COLO668 (cell line): ENCODE measurements around the gene ITPRIPL1.

Experiments
- DNase-seq: peaks from one replicate; lab custom pipeline; 2025; ENCODE audit not compliant: unreplicated experiment; lab: John Stamatoyannopoulos, UW

Gene ITPRIPL1

DNA sequence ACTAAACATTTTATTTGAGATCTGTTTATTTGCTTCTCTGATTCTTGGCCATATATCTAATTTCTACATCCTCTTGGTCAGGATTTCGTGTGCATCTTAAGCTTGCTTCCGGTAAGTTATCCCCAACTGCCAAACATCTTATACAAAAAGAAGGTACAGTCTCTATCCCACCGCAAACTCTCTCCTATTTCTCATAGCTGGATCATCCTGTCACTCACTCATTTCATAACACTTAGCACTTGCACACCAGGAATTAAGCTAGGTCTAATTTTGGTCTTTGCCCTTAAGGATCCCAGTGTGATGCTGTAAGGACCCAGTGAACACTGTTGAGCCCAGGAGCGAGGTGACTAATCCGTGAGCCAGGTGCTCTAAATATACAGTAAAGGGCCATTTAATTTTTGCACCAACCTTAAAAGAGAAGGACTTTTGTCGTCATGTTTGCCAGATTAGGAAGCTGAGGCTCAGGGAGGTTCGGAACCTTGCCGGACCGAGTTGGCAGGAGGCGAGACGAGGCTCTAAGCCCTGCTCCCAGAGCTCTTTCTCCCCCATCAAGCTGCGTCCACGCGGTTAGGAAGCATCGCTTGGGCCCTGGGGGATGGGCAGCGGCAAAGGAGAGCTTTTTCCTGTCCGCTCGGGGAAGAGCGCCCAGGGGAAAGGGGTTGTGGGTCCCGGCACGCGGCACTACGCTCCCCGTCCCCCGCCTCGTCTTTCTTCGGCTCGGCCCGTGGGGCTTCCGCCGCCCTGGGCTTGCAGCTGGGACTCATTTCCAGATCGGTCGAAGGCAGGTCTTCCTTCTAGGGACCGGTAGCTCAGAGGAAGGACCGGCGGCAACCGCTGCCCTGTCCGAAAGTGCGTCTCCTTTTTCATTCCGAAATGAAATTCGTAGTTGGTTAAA, 4.1 kb upstream of the ITPRIPL1 start:
- peak; percentile 74 for DNase-seq

DNA sequence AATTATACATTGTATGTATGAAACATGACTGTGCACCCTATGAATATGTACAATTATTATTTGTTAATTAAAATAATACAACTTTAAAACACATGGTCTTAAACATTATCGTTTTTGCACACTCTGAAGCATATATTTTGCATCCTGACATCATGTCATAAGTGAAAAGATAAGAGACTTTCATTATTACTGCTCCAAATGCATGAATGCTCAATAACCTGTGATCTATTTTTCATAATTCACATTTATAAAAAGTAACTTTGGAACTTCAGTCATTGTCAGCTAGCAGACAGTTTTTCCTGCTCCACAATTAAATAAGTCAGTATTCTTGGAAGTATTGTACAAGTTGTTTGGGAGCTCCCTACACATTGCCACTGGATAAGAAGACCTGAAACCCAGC, 1.3 kb upstream of the ITPRIPL1 start:
- DNase-seq = no peak

DNA sequence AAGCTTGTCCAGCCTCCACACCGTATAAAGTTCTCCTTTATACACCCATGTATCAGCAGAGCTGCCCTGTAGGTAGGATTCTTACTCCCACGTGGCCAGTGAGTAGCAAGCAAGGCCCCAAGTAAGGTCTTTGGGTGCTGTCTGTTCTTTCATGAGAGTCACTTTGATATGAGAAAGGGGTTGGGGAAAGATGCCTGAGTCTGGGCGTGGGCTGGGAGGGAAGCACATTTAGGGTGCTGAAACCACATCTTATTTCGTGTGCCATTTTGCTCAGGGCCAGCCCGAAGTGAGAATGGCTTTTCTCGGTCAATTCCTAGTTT, 436 bp upstream of the ITPRIPL1 start:
- DNase-seq = no peak

DNA sequence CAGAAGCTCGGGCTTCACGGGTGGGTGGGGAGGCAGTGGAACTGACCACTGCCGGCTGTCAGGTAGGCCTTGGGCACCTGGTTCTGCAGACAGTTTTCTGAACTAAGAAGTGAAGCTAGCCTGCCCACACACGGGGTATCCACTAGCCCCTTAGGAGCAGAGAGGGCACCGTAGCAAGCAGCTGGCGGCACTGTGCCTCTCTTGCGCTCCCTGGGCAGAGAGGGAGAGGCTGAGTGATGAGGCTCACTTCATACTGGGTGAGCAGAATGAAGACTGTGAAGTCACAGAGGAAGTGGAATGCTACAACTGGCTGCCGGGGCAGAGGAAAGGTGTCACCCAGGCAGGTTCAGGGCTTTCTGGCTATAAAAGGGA, 753 bp downstream of the ITPRIPL1 start:
- peak; percentile 31 for DNase-seq

DNA sequence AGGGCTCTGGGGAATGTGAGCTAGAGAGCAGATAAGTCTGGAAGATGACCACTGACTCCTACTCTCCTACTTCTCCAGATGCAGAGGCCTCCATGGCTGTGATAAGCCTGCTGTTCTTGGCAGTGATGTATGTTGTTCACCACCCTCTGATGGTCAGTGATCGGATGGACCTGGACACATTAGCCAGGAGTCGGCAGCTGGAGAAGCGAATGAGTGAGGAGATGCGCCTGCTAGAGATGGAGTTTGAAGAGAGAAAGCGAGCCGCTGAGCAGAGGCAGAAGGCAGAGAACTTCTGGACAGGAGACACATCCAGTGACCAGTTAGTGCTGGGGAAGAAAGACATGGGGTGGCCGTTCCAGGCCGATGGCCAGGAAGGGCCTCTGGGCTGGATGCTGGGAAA, 1.4 kb downstream of the ITPRIPL1 start:
- DNase-seq = no peak

DNA sequence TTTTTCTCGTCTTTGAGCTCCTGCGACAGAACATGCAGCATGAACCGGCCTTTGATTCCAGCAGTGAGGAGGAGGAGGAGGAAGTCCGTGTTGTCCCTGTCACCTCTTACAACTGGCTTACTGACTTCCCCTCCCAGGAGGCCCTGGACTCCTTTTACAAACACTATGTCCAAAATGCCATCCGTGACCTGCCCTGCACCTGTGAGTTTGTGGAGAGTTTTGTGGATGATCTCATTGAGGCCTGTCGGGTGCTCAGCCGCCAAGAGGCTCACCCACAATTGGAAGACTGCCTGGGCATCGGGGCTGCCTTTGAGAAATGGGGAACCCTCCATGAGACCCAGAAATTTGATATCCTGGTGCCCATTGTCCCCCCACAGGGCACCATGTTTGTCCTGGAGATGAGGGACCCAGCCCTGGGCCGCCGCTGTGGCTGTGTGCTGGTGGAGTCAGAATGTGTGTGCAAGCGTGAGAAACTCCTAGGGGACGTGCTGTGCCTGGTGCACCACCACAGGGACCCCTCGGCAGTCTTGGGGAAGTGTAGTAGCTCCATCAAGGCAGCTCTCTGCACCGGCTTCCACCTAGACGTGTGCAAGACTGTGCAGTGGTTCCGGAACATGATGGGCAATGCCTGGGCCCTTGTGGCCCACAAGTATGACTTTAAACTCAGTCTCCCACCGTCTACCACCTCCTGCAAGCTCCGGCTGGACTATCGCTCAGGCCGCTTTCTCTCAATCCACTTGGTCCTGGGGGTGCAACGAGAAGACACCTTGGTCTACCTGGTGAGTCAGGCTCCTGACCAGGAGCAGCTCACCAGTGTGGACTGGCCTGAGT, 2.1 kb downstream of the ITPRIPL1 start:
- no peak for DNase-seq

DNA sequence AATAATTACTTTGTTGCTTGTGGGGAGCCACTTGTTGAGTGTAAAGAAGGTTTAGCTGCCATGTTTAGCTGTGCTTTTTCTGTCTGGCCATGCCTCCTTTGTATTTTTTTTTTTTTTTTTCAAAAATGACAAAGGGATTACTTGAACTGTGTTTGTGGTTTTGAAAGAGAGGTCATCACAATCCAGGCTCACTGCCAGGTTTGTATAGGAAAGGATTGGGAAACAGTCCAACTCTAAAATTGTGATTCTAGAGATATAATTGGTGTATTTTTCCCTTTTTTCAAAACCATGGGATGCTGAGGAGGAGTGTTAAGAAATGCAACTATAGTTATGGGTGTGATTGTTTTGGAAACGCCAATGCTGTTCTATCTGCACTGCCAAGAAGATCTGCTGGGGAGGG, 4.3 kb downstream of the ITPRIPL1 start:
- no peak for DNase-seq

DNA sequence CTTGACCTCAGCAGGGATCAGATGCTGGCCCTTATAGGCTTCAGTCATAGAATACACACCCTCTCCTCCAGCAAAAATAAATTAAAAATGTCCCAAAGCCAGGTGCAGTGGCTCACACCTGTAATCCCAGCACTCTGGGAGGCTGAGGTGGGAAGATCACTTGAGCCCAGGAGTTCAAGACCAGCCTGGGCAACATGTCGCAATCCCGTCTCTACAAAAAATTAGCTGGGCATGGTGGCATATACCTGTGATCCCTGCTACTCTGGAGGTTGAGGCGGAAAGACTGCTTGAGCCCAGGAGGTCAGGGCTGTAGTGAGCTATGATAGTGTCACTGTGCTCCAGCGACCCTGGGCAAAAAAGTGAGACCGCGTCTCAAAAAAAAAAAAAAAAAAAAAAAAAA, 4.8 kb downstream of the ITPRIPL1 start:
- no peak for DNase-seq

DNA sequence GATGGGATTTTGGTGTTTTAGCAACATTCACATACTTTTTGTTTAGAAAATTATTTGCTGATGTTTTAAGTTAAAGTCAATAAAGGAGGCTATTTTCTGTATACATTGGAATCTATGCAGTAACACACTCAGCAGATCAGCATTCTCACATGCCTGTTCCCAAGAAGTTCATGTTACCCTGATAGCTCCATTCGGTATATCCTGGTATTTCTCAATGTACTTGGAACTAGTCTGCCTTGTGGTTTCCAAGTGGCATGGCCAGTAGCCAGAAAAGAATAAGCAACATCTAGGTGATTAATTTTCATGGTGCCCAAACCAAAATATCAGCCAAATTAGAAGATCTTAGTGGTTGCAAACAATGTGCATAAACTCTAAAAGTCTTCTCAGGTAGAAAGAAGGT, 5.3 kb downstream of the ITPRIPL1 start:
- no peak for DNase-seq

DNA sequence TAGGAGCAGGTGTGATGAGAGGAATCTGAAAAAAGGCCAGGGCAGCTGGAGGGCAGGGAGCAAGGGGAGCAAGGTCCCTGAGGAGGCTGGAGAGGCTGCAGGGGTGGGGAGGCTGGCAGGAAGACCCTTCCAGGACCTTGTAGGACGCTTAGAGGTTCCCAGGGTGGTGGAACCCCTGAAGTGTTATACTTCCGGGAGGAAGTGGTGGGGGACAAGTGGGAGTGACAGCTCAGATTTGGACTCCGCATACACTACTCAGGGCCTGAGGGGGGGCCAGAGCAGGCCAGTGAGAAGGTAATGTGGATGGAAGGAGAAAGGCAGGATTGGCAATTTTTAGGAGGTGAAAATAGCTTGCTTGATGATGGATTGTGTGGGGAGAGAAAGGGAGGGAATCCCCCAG, 8.6 kb downstream of the ITPRIPL1 start:
- DNase-seq = no peak

DNA sequence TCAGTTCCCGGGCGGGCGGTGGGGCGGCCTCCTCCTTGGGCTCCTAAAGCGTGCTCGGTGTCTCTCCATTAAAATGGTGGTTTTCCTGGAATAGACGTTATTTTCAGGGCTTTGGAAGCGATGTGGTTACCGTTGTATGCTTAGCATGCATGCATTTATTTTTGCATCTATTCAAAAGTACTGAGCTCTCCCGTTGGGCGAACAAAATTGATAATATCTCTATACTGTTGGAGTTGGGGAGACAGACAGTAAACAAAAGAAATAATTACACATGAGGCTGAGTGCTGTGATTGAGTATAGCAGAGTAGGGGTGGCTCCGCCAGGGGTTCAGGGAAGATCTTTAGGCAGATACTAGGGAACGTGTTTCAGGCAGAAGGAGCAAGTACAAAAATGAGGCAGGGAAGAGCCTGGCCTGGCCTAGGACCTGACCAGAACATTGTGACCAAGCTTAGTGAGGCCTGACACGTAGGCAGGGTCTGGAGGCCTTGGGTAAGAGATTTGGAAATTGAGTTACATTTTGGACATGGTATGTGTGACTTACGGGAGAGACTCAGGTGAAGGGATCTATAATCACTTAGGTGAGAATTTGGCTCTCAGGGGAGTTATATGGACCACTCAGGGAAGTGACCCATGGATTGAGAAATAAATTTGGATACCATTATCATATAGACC, 11.1 kb downstream of the ITPRIPL1 start:
- DNase-seq = no peak

DNA sequence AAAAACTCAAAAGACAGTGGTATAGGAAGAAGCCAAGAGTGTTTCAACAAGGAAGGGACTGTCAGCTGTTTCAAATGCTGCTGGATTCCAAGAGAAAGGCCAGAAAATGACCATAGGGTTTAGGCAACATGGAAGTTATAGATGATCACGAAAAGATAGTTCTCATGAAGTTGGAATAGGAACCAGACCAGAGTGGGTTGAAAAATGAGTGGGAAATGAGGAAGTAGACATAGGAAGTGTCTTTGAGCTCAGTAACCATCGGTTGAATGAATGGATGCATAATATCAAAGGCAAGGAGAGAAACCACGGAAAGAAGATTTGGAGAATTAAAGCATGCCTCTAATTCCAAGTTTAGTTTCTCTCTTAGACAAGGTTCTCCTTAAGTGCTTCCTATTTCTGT, 11.8 kb downstream of the ITPRIPL1 start:
- DNase-seq = no peak

DNA sequence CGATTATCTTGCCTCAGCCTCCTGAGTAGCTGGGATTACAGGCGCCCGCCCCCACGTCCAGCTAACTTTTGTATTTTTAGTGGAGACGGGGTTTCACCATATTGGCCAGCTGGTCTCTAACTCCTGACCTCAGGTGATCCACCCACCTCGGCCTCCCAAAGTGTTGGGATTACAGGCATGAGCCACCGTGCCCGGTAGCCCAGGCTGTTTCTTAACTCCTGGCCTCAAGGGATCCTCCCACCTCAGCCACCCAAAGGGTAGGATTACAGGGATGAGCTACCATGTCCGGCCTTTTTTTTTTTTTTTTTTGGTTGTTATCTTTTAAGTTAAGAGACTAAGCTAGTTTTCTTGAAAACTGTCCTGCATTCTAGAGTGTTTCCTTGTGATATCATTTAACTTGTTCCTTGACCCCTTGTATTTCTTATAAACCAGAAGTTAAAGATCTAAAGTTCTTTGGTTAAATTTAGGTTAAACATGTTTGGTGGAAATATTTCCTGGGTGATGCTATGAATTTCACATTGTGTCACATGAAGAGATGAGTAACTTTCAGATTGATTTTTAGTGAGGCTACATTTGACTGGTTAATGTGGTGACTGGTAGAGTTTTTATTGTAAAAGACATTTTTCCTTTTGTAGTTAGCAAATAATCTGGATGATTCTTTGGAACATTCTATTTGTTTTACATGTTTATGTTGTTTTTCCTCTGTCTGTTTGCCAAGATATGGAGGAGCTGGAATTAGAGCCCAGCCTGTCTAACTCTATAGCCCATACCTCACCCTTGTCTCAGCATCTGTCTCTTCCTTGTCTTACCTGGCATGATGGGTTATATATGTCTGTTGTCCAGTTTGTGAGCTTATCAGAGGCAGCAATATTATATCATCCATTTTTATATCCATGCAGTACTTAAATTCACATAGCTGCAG, 15.6 kb downstream of the ITPRIPL1 start:
- DNase-seq = no peak

DNA sequence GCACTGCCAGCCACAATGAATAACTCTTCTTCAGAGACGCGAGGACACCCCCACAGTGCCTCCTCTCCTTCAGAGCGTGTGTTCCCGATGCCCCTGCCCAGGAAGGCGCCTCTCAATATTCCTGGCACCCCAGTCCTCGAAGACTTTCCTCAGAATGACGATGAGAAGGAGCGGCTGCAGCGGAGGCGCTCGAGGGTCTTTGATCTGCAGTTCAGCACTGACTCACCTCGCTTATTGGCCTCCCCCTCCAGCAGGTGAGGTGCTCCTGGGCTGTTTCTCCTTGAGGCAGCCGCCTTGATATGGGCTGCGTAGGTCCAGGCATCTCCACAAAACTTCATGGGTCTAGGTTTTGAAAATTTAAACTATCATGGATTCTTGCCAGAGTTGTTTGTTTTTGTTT, 16.5 kb downstream of the ITPRIPL1 start:
- DNase-seq = no peak

DNA sequence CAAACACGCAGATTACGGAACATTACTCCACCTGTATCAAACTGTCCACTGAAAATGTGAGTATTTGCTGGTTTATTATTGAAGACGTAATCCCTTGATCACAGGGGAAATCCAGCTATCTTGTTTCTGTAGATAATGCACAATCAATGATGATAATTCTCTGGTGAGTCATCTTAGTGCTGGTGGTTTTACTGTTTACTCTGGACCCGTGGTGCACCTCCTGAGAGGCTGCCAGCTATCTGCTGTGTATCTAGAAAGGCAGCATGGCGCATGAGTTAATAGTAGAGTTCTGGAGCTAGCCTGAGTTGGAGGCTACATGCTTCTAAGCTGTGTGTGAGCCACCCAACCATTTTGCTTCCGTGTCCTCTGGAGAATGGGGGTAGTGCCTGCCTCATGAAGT, 17.0 kb downstream of the ITPRIPL1 start:
- peak; percentile 36 for DNase-seq

DNA sequence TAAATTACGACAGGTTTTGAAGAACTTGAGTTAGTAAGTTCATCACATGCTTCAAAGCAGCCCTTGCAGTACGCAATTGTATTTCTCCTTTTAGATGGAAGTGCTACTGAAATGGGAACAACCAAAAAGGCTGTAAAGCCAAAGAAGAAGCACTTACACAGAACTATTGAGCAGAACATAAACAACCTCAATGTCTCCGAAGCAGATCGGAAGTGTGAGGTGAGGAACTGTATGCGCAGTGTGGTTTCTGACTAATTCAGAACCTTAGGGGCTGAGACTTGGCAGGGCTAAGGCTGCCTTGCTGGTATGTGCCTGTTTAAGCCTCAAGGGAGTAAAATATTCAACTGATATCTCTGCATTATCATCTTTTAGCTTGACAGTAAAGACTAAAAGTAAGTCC, 18.9 kb downstream of the ITPRIPL1 start:
- DNase-seq = no peak

DNA sequence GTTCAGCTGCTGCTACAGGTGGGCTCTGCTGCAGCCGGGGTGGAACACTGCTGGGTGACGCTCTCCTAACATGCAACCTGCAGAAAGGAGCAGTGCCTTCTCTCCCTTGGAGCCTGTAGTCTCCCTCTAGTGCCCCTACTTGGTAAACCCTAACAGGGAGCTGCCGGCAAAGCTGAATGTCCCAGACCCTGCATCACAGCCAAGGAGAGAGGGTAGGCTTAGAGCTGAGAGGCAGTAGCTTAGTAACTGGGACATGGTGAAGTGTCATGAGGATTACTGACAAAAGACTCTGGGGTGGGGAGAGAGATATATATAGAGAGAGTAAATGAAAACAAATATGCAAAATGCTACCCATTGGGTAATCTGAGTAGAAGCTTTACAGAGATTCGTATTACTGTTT, 20.3 kb downstream of the ITPRIPL1 start:
- no peak for DNase-seq

DNA sequence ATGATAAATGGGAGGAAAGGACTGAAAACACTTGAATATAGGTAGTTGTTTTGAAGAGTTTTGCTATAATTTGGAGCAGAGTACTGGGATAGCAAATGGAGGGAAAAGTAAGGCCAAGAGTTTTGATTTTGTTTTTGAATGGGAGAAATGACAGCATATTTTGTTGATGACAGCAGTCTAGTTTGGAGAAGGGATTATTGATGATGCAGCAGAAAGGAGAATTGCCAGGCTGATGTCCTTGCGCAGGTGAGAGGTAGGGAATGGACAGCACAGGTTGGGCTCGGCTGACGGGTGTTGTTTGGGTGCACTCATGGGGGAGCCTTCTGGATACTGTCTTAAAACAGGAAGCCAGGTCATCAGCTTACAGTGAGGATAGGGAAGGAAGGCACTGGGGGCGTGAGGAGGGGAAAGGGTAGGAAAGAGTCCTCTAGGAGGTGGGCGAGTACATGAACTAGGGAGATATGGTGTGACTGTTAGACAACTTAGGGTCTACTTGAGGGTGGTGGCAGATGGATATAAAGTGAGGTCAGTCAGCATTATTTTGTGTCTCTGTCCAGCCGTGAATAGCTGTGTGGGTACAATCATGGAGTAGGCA, 20.8 kb downstream of the ITPRIPL1 start:
- DNase-seq = no peak

DNA sequence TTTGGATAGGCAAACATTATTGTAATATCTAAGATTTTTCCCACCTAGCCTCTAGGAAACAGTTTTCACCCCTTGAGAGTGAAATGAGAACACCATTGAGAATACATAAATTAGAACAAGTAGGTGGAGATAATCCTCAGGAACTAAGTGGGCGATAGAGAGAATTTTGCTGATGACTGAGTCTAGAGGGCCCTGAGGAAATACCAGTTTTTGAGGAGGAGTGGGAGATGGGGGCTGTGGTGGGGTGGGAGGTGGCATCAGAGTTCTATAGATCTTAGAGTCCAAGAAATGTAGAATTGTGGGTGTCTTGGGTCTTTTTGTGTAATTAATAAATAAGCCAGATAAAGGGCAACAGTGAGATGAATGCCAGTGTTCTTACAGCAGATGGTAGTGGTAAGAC, 22.3 kb downstream of the ITPRIPL1 start:
- DNase-seq = no peak

DNA sequence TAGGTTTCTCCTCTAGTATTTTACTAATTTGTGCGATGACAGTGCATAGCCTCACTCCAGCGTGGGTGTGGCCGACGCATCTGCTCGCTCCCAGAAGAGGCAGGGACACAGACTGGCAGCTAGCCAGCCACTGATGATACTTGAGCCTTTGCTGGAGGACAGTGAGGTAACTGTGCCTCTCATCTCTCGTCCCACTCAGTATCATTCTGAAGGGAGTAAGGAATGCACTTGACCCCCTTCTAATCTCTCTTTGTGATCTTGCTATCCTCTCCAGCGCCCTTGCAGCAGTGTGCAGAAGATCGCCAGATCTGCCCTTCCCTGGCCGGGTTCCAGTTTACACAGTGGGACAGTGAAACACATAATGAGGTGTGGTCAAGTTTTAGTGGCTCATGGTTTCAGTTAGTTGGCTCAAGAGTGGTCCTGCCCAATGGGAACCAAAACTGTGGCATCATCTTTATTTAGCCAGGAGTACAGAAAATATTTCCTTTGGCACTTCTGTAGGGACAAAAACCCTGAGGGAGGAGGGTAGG, 28.0 kb downstream of the ITPRIPL1 start:
- peak; percentile 89 for DNase-seq
